CD4-positive, alpha-beta T cell treated with Interleukin-4 for 4 hours (primary cell): ENCODE data around the gene XYLB.
A peak's percentile ranks its signal among the peaks of the same experiment; 100 is the strongest.
"Not testable (repeated sequence)": the region's sequence is repeated elsewhere in the genome, so short reads cannot be mapped to it uniquely, and the experiment has no call there.

Experiments used
- DNase-seq: peaks from one replicate; pipeline ENCODE4 v3.0.0-alpha.2; 2020

The XYLB gene

DNA sequence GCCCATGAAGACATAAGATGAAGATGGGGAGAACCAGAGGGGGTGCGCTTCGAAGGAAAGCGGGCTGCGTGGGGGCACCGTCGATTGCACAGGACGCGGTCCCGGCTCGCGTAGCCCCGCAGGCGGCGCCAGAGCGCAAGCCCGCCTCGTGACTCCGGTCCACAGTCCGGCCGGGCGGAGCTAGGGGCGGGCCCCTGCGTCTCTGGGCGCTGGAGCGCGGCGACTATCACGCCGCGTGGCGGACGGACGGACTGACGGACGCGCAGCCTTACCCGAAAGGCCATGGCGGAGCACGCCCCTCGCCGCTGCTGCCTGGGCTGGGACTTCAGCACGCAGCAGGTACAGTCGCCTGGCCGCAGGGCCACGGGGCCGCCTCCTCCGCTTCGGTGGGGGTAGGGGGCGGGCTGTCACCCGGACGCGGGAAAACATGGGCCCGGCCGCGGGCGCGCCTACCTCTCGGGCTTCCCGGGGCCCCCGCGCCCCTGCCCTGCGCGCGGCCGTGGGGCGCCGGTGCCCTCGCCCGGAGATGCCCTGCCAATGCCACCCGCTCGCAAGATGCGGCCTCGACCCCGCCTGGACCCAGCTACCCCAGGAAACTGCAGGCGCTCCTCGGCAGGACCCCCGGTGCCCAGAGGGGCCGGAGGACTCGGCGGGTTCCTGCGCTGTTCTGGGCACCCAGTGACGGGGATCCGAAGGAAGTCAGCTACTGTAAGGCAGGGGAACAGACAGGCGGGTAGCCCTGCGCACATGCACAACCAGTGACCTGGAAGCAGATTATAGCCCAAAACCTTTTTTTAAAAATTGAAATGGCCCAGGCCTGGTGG is at the start of gene XYLB:
Gene XYLB, plus strand, starts transcription at position 199 of the 824 bp plus-strand sequence. Its CDS starts 84 bp downstream, at position 283.
- DNase-seq = peak; percentile 63

DNA sequence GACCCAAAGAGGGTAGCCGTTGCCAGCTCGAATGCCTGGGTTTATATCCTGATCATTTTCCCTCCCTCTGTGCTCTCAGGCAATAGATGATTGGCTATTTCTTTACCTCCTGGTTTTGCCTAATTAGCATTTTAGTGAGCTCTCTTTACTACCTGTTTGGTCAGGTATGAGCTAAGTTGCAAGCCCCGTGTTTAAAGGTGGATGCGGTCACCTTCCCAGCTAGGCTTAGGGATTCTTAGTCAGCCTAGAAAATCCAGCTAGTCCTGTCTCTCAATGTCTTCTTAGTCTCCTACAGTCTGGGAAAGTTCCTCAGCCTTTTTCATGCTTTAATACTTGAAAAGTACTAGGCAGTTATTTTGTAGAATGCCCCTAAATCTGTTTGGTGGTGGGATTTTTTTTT is 49.5 kb upstream of the XYLB start:
- not testable (repeated sequence) for DNase-seq

DNA sequence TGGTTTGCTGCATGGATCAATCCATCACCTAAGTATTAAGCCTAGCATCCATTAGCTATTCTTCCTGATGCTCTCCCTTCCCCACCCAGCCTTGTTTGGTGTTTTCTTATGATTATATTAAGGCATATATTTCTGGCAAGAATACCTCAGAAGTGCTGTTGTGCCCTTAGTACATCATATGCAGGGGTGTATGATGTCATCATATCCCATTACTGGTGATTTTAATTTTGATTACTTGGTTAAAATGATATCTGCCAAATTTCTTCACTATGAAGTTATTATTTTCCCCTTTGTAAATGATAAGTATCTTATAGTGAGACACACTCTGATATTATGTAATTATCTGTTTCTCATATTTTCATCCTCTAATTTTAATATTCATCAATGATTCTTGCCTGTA is 49.0 kb upstream of the XYLB start:
- no peak for DNase-seq

- DNase-seq = no peak
Measured at GRCh38 chr3:38297947-38298711, 48.5 kb upstream of the XYLB start.

- DNase-seq = no peak
Measured at GRCh38 chr3:38306941-38307340, 39.6 kb upstream of the XYLB start.

DNA sequence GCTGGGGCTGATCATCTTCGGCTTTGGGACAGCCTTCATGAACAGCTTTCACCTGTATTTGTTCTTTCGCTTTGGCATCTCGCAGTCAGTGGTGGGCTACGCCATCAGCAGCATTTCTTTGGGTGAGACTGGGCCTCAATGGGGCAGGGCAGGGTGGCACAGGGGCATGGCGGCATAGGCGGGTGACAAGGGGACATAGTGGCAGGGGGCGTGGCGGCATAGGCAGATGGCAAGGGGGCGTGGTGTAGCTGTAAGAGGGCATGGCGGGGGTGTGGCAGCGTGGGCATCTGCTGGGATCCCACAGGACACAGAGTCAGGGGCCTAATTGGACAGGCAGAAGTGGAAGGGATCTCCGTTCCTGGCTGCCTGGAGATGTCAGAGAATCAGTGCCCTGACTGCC is 39.0 kb upstream of the XYLB start:
- no peak for DNase-seq

GRCh38 chr3:38308456-38308855 is 38.1 kb upstream of the XYLB start:
- DNase-seq = no peak

- DNase-seq = no peak
Measured at GRCh38 chr3:38311476-38311875, 35.1 kb upstream of the XYLB start.

DNA sequence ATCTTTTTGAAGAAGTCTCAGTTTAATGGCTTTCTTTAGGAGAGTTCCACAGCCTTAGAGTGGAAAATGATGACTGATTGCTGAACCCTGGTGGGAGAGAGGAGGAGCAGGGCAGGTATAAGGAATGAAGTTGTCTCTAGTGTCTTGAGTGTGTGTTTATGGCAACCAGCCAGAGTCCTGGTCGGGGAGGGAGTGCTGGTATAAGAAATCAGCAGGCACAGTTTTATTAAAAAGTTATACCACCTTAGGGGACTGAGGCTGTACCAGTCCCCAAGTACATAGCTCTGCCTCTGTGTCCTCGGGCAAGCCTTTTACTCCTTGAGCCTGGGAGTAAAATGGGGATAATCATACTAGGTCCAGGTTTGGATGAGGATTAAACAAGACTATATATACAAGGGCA is 34.6 kb upstream of the XYLB start:
- no peak for DNase-seq

DNA sequence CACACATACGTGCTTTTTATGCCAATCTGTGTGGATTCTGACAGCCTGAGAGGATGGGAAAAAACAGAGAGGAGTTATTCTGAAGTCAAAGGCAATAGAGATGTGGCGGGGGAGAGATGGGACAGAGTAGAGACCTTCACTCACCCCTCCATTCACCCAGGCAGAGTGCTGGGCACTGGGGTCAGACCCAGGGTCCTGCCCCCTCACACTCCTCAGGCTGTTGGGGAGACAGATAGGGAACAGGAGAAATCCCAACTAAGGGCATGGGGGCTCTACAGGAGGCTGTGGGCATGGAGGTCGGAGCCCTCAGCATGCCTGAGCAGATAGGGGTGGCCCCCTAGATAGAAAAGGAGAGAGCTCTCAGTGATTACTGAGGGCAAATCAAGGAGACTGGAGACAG is 34.2 kb upstream of the XYLB start:
- DNase-seq = no peak

DNA sequence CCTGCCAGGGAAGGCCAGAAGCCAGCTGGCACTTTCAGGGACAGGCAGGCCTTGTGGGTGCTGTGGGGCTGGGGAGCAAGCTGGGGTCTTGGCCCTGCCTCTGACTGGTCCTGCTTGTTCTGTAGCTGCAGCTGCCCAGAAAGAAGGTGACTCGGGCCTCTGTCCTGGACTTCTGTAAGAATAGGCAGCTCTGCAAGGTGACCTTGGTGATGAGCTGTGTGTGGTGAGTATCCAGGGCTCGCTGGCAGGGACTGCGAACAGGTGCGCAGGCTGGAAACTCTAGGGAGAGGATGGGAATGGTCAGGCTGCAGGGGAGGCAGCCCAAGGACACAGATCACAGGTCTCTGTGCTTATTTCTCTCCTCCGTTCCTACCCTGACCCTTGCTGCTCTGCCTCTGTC is 33.3 kb upstream of the XYLB start:
- DNase-seq = no peak

DNA sequence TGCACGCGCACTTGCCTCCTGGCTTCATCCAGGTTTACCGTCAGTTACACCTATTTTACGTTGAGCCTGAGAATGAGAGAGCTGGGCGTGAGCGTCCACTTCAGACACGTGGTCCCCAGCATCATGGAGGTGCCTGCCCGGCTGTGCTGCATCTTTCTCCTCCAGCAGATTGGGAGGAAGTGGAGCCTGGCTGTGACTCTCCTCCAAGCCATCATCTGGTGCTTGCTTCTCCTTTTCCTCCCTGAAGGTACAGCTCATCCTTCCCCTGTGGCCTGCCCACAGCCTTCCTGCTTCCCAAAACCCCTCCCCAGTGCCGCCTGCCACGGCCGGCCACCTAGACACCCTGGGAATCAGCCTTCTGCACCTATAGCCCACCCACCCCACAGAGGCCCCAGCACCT is 32.9 kb upstream of the XYLB start:
- no peak for DNase-seq

GRCh38 chr3:38314112-38314763 is 32.3 kb upstream of the XYLB start:
- DNase-seq = no peak

GRCh38 chr3:38314764-38315487 is 31.7 kb upstream of the XYLB start:
- DNase-seq = no peak

GRCh38 chr3:38315488-38316230 is 30.9 kb upstream of the XYLB start:
- DNase-seq = no peak

GRCh38 chr3:38316356-38317191 is 30.0 kb upstream of the XYLB start:
- DNase-seq = no peak

GRCh38 chr3:38317192-38317759 is 29.3 kb upstream of the XYLB start:
- DNase-seq = no peak

- DNase-seq = no peak
Measured at GRCh38 chr3:38318766-38319671, 27.6 kb upstream of the XYLB start.

DNA sequence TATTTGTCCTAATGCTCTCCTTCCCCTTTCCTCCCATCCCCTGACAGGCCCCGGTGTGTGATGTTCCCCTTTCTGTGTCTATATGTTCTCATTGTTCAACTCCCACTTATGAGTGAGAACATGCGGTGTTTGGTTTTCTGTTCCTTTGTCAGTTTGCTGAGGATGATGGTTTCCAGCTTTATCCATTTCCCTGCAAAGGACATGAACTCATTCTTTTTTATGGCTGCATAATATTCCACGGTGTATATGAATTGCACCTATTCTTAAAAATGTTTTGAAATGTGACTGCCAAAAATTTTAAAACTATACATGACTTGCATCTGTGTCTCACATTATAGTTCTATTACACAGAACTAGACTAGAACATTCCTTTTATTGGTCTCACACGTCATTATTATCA is 25.9 kb upstream of the XYLB start:
- DNase-seq = not testable (repeated sequence)

DNA sequence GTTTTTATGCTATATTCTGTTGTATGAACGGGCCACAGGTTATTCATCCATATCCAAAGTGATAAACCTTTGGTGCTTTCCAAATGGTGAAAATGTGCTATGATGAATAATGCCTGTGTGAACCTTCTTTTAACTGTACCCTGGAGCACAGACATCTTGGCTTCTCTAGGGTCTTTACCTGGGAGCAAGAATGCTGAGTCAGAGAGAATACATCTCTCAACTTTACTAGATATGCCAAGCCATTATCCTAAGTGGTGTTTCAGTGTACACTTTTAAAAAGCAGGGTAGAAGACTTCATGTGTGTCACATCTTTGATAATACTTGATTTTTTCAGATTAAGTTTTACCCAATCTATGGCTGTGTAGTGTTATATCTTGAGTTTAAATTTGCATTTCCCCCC is 23.5 kb upstream of the XYLB start:
- DNase-seq = no peak
